HG03457 (cell line): ENCODE data around the gene CFAP46.
"Not testable (repeated sequence)": the region's sequence is repeated elsewhere in the genome, so short reads cannot be mapped to it uniquely, and the experiment has no call there.

Source experiments
- ATAC-seq: cut with Tn5 transposase; IDR thresholded peaks from one replicate; pipeline ENCODE4 v1.9.1; 2021; ENCODE audit warnings: moderate number of reproducible peaks; ENCODE audit not compliant: unreplicated experiment

CFAP46 gene

DNA sequence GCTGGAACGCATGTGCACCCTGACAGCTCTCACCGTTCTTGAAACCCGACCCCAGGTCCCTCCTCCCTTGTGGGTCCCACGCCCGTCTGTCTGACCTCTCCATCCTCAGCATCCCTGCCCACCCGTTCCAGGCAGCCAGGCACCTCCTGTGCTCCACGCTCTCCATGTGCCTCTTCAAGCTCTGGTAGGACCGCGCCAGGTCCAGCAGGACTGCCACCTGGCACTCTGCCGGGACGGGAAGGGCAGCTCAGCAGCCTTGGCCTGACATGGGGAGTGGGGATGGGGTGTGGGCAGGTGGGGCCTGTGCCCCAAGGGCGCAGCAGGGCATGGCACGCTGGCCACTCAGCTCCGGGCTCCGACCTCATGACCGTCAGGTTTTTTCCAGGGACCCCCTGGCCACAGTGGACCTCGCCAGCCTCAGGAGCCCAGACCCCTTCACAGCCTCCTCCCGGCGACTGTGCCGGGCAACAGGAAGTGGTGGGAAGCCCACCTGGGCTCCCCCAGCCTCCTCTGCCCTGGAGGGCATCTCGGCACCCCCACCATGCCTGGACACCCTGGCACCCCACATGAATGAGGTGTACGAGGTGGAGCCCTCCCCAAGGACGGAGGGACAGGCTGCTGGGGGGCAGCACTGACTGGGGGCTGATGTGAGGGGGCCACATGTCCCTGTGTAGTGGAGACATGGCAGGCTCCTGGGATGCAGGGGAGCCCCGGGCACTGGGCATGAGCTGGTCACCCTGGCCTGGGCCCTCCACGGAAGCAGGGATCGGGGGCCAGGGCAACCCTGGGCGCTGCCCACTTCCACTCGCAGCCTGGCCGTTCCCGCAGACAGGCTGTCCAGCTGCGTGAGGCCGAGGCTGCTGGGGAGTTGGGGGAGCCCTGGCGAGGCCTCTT, 131.3 kb downstream of the CFAP46 start:
- no peak for ATAC-seq

GRCh38 chr10:132810141-132810806, 132.1 kb downstream of the CFAP46 start:
- ATAC-seq, result no peak

DNA sequence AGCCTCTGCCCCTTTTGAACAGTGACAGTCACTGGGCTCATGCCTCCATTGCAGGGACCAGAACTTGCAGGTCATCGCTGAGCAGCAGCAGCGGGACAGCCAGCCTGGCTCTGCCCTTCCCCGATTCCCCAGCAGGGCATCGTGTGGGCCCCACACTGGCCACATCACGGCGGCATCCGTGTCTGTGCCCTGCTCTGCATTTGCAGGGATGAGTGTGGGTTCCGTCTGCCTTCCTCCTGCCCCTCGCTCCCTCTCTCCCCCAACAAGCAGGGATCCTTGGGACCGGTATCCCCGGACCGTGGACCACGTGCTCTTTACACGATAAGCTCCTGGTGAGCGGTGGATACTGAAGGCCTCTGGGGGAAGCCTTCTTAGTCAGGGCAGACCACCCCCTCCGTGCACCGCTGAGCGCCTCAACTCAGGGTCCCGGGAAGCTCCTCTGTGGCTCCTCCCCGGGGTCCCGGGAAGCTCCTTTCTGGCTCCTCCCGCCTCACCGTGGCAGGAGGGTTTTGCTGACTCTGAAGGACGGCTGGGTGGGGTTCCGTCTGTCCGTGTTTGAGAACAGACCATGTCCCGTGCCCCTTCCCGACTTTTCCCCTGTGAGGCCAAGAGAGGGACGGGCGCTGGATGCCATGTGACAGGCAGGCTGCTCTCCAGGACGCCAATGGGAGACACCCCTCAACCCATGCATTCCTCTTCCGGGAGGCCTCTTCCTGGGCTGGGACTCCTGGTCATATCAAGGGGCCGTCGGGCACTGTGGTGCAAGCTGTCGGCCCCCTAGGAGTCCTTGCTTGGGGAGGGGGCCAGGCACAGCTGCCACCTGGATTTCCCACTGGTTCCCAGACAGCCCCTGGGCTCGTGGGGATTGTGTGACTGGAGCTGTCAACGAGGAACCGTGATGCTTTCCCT, 132.9 kb downstream of the CFAP46 start:
- ATAC-seq, result no peak

GRCh38 chr10:132808383-132809231, 133.8 kb downstream of the CFAP46 start:
- ATAC-seq, result no peak

GRCh38 chr10:132807621-132808049, 134.7 kb downstream of the CFAP46 start:
- ATAC-seq, result no peak

DNA sequence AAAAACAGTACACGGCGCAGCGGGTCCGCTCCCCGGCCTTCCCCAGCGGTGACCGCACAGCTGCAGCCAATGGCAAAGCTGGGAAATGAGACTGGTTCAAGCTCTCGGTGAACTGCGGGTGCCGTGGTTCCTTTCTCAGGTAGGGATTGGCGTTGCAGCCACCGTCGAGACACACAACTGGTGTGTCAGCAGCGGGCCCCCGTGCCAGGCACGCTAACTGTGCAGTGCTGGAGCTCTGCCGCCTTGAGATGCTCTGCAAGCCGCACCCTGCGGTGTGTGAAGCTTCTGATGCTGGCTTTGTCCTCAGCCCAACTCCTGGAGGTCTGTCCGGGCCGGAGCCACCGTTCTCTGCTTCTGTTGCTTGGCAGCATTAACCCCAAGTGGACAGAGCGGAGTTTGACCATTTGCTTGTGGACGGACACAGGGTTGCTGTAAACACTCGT, 135.8 kb downstream of the CFAP46 start:
- no peak for ATAC-seq

DNA sequence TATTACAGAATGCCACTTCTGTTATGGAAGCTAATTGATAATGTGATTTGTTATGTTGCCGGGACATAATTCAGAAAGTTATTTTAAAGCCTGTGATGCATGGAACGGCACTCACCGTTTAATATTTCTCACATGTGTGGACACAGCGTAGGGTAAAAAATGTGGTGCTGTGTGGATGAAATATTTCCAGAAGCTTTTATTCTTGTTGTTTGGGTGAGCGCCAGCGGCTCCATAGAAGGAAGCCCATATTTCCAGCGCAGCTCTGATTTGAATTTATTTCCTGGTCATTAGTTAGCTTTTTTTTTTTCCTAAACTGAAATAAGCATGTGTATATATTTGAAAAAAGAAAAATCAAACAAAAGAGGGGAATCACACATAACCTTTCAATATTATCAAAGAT, 136.3 kb downstream of the CFAP46 start:
- no peak for ATAC-seq

- ATAC-seq, result no peak
These were observed 136.8 kb downstream of the CFAP46 start for GRCh38 chr10:132805599-132805998.

- ATAC-seq, result no peak
These were observed 137.5 kb downstream of the CFAP46 start for GRCh38 chr10:132804785-132805426.

- no peak for ATAC-seq
These were observed 138.1 kb downstream of the CFAP46 start for GRCh38 chr10:132804287-132804686.

- no peak for ATAC-seq
These were observed 138.8 kb downstream of the CFAP46 start for GRCh38 chr10:132803416-132804210.

DNA sequence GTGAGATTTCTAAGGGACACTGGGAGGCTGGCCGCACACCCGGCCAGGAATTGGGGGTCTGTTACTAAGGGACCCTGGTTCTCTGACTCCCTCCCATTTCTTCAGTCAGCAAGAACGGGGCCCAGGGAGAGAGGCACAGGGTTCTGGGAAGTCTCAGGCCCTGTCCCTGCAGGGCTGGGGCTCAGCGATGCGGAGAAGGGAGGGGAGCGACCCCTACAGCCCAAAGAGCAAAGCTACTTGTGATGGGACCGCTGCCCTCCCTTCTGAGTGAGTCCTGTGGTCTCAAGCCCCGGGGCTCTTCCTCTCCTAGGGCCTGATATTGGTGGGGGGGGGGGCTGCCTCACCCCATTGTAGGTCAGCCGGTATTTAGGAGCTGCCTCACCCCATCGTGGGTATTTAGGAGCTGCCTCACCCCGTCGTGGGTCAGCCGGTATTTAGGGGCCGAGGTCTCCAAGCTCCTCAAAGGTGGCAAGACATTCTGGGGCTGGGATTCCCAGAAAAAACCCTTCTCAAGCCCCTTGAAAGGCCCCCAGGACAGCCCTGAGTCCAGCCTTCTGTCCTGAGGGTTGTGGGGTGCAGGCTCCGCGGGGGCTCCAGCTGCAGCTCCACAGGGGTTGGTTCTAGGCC, 139.6 kb downstream of the CFAP46 start:
- no peak for ATAC-seq

DNA sequence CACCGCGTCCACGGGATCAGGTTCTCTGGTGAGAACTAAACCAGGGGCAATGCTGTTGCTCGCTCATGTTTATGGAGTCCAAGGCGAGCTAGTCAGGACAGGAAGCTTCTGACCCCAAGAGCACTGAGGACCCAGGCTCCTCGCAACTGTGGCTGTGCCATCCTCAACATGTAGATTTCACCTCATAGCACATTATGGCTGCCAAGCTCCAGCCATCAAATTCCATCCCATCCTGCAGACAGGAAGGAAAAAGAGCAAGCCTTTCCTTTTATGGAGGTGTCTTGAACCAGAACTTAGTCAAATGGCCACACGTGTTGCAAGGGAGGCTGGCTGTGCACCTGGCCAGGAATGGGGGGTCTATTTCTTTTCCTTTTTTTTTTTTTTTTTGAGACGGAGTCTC, 140.3 kb downstream of the CFAP46 start:
- ATAC-seq, result no peak

GRCh38 chr10:132799865-132800264, 142.5 kb downstream of the CFAP46 start:
- ATAC-seq, result no peak

GRCh38 chr10:132798876-132799275, 143.5 kb downstream of the CFAP46 start:
- ATAC-seq, result no peak

- ATAC-seq, result no peak
These were observed 144.0 kb downstream of the CFAP46 start for GRCh38 chr10:132798403-132798802.

DNA sequence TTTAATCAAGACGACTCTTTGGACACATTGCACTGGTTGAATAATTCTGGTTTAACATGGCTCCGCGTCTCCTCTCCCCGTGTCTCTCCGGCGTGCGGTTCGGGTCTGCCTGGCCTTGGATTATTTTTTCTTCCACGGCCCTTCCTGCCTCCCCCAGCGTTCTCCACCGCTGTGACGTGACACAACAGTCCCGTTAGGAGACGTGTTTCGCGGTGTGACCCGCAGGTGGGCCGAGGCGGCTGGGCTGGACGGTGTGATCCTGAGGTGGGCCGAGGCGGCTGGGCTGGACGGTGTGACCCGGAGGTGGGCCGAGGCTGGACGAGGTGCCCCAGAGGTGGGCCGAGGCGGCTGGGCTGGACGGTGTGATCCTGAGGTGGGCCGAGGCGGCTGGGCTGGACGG, 144.4 kb downstream of the CFAP46 start:
- ATAC-seq, result not testable (repeated sequence)

- no peak for ATAC-seq
These were observed 145.5 kb downstream of the CFAP46 start for GRCh38 chr10:132796846-132797245.
